Liver (tissue), 9 donors: ENCODE results near the gene DCPS. TPM values are rescaled to one million over a fixed set of nuclear protein-coding genes. Genes with fewer than 3 reads are reported as not detected.

Experiments
- DNase-seq: peaks from one replicate; pipeline ENCODE4 v3.0.0-alpha.2; 2017; ENCODE audit warnings: low spot score
- H3K27ac ChIP-seq, 2 donors: one replicate each; pipeline ENCODE4 v1.7.0; 2013; ENCODE audit warnings: inconsistent platforms in 2 of 2, low read length in 2 of 2, control low read depth in 1 of 2, low read depth in 1 of 2, mild to moderate bottlenecking in 1 of 2
- H3K27me3 ChIP-seq, 4 donors: one replicate each; pipeline versions ENCODE4 v1.6.1 to v1.7.0; 2013; ENCODE audit warnings: low read length in 3 of 4, inconsistent platforms in 1 of 4, mild to moderate bottlenecking in 1 of 4, moderate library complexity in 1 of 4; ENCODE audit not compliant: control insufficient read depth in 4 of 4, insufficient read depth in 4 of 4
- H3K36me3 ChIP-seq, 4 donors: one replicate each; pipeline versions ENCODE4 v1.6.1 to v1.7.0; 2013; ENCODE audit warnings: low read length in 3 of 4, mild to moderate bottlenecking in 3 of 4, low read depth in 1 of 4, moderate library complexity in 1 of 4; ENCODE audit not compliant: control insufficient read depth in 4 of 4, insufficient read depth in 3 of 4
- H3K4me1 ChIP-seq, 4 donors: one replicate each; pipeline versions ENCODE4 v1.6.1 to v1.7.0; 2013; ENCODE audit warnings: low read length in 3 of 4, mild to moderate bottlenecking in 3 of 4, moderate library complexity in 1 of 4; ENCODE audit not compliant: control insufficient read depth in 4 of 4, insufficient read depth in 4 of 4
- H3K4me3 ChIP-seq, 3 donors: one replicate each; pipeline versions ENCODE4 v1.6.1 to v1.7.0; 2013; ENCODE audit warnings: low read length in 3 of 3, control low read depth in 1 of 3, low read depth in 1 of 3, mild to moderate bottlenecking in 1 of 3
- H3K9ac ChIP-seq, 2 donors: one replicate each; pipeline ENCODE4 v1.7.0; 2013; ENCODE audit warnings: low read length in 2 of 2, mild to moderate bottlenecking in 2 of 2, moderate library complexity in 2 of 2, control low read depth in 1 of 2, low read depth in 1 of 2
- H3K9me3 ChIP-seq, 4 donors: one replicate each; pipeline versions ENCODE4 v1.6.1 to v1.7.0; 2013; ENCODE audit warnings: low read length in 3 of 4; ENCODE audit not compliant: control insufficient read depth in 4 of 4
- EGR1 ChIP-seq, 2 donors: IDR thresholded peaks; 2 replicates each; pipeline ENCODE4 v1.6.1; 2016 to 2018; ENCODE audit warnings: antibody characterized with exemption in 2 of 2, low read depth in 2 of 2
- FOXA1 ChIP-seq: IDR thresholded peaks from 2 replicates; pipeline ENCODE4 v1.6.1; 2016; ENCODE audit warnings: antibody characterized with exemption
- FOXA2 ChIP-seq: IDR thresholded peaks from 2 replicates; pipeline ENCODE4 v1.6.1; 2016; ENCODE audit warnings: antibody characterized with exemption
- GABPA ChIP-seq, 2 donors: IDR thresholded peaks in 1 of 2; conservative IDR thresholded peaks in 1 of 2; 2 replicates each; pipeline ENCODE4 v1.6.1; 2016; ENCODE audit warnings: antibody characterized with exemption in 2 of 2, mild to moderate bottlenecking in 1 of 2, moderate library complexity in 1 of 2
- HNF4G ChIP-seq: IDR thresholded peaks from 2 replicates; pipeline ENCODE4 v1.6.1; 2016; ENCODE audit warnings: antibody characterized with exemption
- NR2F2 ChIP-seq: IDR thresholded peaks from 2 replicates; pipeline ENCODE4 v1.6.1; 2016; ENCODE audit warnings: antibody characterized with exemption
- RAD21 ChIP-seq, 2 donors: IDR thresholded peaks; 2 replicates each; pipeline ENCODE4 v1.6.1; 2016; ENCODE audit warnings: antibody characterized with exemption in 2 of 2, mild to moderate bottlenecking in 2 of 2
- RXRA ChIP-seq, 2 donors: IDR thresholded peaks; 2 replicates each; pipeline ENCODE4 v1.6.1; 2017 to 2018; ENCODE audit warnings: antibody characterized with exemption in 2 of 2, mild to moderate bottlenecking in 1 of 2
- SP1 ChIP-seq: IDR thresholded peaks from 2 replicates; pipeline ENCODE4 v1.6.1; 2018; ENCODE audit warnings: antibody characterized with exemption, mild to moderate bottlenecking
- TAF1 ChIP-seq: conservative IDR thresholded peaks from 2 replicates; pipeline ENCODE4 v1.6.1; 2016; ENCODE audit warnings: antibody characterized with exemption, mild to moderate bottlenecking
- YY1 ChIP-seq: IDR thresholded peaks from 2 replicates; pipeline ENCODE4 v1.6.1; 2016; ENCODE audit warnings: antibody characterized with exemption, mild to moderate bottlenecking
- WGBS: extraction: QIAGEN DNeasy Blood & Tissue Kit; methylation state at CpG from one replicate; pipeline ENCODE4 v1.1.7; 2013; 5-methylcytosine and 5-hydroxymethylcytosine counted together
- polyA plus RNA-seq, 2 donors: library from polyadenylated mRNA; stranded (reverse) in 1 of 2; unstranded in 1 of 2; fragments of 200-250 nt in 1 of 2; fragments of >200 nt in 1 of 2; fragmentation: Nextera tagmentation in 1 of 2; extraction: Ambion mirVana in 1 of 2; gene quantifications; one replicate each; pipeline versions ENCODE4 v1.2.1 to v1.2.3, GENCODE V29; 2013 to 2015
- total RNA-seq, 2 donors: library from RNA; depleted of rRNA; stranded (reverse); fragments of >200 nt; gene quantifications; one replicate each; pipeline ENCODE4 v1.2.3, GENCODE V29; 2014
- TF ChIP-seq, protein P1 (sequence below): fragments of 150-350 bp; IDR thresholded peaks from 2 replicates; pipeline ENCODE4 v1.5.1; 2017; ENCODE audit warnings: improper control_type of control experiment, low read depth, low read length; ENCODE audit not compliant: missing input control
- TF ChIP-seq, protein P2 (sequence below): IDR thresholded peaks from 2 replicates; pipeline ENCODE4 v1.6.1; 2016; ENCODE audit warnings: antibody characterized with exemption
- TF ChIP-seq, protein P3 (sequence below): IDR thresholded peaks from 2 replicates; pipeline ENCODE4 v1.6.1; 2016; ENCODE audit warnings: antibody characterized with exemption, mild to moderate bottlenecking
- TF ChIP-seq, protein P4 (sequence below): IDR thresholded peaks from 2 replicates; pipeline ENCODE4 v1.6.1; 2016; ENCODE audit warnings: antibody characterized with exemption
- donor health status: healthy.
- donor health status: healthy.
- donor health status: healthy.
- donor health status: healthy.
- donor health status: healthy.

DCPS gene
- total and polyA plus RNA-seq, 4 donors: 5.6 to 61.0 (median 19.0) TPM

DNA sequence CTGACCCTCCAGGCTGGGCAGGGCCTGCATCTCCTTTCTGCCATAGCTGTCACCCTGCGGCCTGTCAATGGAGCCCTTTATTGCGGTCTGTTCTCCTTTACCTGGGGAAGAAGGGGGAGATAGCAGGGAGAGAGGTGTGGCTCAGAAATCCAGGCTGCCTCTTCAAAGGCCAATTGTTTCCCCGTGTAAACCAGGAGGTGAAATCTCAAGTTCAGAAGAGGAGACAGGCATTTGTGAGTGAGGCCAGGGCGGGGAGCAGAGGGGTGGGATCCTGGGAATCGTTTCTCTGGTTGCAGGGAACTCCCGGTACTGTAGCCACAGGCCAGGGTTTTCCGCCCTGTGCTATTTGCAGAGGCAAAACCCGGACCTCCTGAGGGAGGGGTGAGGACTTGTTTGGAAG is 9.1 kb downstream of the DCPS start:
- peaks cover 0 to 6% (median 2%) of the 10 kb centered on the region in 4 donors for H3K4me1 ChIP-seq
- TF ChIP-seq RAD21 (IDR thresholded peaks at IDR 0.05): no peak
- TF ChIP-seq, protein P1, sequence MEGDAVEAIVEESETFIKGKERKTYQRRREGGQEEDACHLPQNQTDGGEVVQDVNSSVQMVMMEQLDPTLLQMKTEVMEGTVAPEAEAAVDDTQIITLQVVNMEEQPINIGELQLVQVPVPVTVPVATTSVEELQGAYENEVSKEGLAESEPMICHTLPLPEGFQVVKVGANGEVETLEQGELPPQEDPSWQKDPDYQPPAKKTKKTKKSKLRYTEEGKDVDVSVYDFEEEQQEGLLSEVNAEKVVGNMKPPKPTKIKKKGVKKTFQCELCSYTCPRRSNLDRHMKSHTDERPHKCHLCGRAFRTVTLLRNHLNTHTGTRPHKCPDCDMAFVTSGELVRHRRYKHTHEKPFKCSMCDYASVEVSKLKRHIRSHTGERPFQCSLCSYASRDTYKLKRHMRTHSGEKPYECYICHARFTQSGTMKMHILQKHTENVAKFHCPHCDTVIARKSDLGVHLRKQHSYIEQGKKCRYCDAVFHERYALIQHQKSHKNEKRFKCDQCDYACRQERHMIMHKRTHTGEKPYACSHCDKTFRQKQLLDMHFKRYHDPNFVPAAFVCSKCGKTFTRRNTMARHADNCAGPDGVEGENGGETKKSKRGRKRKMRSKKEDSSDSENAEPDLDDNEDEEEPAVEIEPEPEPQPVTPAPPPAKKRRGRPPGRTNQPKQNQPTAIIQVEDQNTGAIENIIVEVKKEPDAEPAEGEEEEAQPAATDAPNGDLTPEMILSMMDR: no peak
- TF ChIP-seq, protein P2, sequence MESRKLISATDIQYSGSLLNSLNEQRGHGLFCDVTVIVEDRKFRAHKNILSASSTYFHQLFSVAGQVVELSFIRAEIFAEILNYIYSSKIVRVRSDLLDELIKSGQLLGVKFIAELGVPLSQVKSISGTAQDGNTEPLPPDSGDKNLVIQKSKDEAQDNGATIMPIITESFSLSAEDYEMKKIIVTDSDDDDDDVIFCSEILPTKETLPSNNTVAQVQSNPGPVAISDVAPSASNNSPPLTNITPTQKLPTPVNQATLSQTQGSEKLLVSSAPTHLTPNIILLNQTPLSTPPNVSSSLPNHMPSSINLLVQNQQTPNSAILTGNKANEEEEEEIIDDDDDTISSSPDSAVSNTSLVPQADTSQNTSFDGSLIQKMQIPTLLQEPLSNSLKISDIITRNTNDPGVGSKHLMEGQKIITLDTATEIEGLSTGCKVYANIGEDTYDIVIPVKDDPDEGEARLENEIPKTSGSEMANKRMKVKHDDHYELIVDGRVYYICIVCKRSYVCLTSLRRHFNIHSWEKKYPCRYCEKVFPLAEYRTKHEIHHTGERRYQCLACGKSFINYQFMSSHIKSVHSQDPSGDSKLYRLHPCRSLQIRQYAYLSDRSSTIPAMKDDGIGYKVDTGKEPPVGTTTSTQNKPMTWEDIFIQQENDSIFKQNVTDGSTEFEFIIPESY: no peak
- no peak for TF ChIP-seq NR2F2
- TF ChIP-seq, protein P3, sequence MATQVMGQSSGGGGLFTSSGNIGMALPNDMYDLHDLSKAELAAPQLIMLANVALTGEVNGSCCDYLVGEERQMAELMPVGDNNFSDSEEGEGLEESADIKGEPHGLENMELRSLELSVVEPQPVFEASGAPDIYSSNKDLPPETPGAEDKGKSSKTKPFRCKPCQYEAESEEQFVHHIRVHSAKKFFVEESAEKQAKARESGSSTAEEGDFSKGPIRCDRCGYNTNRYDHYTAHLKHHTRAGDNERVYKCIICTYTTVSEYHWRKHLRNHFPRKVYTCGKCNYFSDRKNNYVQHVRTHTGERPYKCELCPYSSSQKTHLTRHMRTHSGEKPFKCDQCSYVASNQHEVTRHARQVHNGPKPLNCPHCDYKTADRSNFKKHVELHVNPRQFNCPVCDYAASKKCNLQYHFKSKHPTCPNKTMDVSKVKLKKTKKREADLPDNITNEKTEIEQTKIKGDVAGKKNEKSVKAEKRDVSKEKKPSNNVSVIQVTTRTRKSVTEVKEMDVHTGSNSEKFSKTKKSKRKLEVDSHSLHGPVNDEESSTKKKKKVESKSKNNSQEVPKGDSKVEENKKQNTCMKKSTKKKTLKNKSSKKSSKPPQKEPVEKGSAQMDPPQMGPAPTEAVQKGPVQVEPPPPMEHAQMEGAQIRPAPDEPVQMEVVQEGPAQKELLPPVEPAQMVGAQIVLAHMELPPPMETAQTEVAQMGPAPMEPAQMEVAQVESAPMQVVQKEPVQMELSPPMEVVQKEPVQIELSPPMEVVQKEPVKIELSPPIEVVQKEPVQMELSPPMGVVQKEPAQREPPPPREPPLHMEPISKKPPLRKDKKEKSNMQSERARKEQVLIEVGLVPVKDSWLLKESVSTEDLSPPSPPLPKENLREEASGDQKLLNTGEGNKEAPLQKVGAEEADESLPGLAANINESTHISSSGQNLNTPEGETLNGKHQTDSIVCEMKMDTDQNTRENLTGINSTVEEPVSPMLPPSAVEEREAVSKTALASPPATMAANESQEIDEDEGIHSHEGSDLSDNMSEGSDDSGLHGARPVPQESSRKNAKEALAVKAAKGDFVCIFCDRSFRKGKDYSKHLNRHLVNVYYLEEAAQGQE: no peak
- TF ChIP-seq TAF1: no peak
- no peak for TF ChIP-seq SP1
- TF ChIP-seq HNF4G: no peak
- no peak for TF ChIP-seq FOXA1
- no peak for TF ChIP-seq GABPA (IDR thresholded peaks at IDR 0.05 in 1 of 2, conservative IDR thresholded peaks at IDR 0.05 in 1 of 2)
- TF ChIP-seq EGR1 (IDR thresholded peaks at IDR 0.05; ENCODE audit: low read depth in 2 of 2): no peak
- TF ChIP-seq FOXA2: no peak
- TF ChIP-seq, protein P4, sequence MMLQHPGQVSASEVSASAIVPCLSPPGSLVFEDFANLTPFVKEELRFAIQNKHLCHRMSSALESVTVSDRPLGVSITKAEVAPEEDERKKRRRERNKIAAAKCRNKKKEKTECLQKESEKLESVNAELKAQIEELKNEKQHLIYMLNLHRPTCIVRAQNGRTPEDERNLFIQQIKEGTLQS: no peak
- TF ChIP-seq RXRA (IDR thresholded peaks at IDR 0.05): no peak
- TF ChIP-seq YY1: no peak
- H3K27me3 ChIP-seq: no peaks in the 10 kb centered on the region
- 88% methylated on average over 8 of the region's 8 CpGs for WGBS
- H3K27ac ChIP-seq: no peak overlapping the region
- H3K36me3 ChIP-seq: peaks cover 0 to 3% (median under 1%) of the 10 kb centered on the region in 4 donors
- no peak overlapping the region for H3K4me3 ChIP-seq
- H3K9me3 ChIP-seq: no peaks in the 10 kb centered on the region
- no peak for DNase-seq
- no peak overlapping the region for H3K9ac ChIP-seq

DNA sequence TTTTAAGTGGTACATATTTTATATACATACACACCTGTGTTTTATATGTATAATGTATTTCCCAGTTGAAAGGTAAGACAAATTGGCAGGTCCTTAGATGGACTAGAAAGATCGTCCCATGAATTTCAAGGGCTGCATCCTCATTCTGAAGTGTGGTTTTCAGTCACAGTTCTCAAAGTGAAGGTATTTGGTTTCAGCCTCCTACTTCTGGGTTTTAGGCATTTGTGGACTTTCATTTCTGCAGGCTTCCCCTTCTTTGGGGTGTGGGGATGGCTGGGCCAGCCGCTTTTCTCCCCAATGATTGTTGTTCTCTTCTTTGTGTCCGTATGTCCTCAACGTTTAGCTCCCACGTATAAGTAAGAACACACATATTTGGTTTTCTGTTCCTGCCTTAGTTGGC is 10.0 kb downstream of the DCPS start:
- peaks cover 0 to 3% (median under 1%) of the 10 kb centered on the region in 4 donors for H3K36me3 ChIP-seq
- H3K4me1 ChIP-seq: peaks cover 0 to 7% (median 2%) of the 10 kb centered on the region in 4 donors
- no peaks in the 10 kb centered on the region for H3K27me3 ChIP-seq
- no peak overlapping the region for H3K27ac ChIP-seq
- no peaks in the 10 kb centered on the region for H3K9me3 ChIP-seq
- no peak for DNase-seq
- H3K9ac ChIP-seq: no peak overlapping the region
- no peak overlapping the region for H3K4me3 ChIP-seq
- no peak for TF ChIP-seq SP1
- WGBS: 93% methylated on average over 5 of the region's 5 CpGs
